Hindlimb muscle (tissue), 1 donor: Measurements from ENCODE around the gene INTS1. TPM values are rescaled to one million over a fixed set of nuclear protein-coding genes. Genes with fewer than 3 reads are reported as not detected.

ENCODE experiments used
- DNase-seq: peaks from one replicate; pipeline ENCODE4 v3.0.0-alpha.2; 2013
- polyA plus RNA-seq: library from polyadenylated mRNA; unstranded; fragments of 120-200 nt; gene quantifications from one replicate; pipeline ENCODE4 v1.2.1, GENCODE V29; 2013; ENCODE audit not compliant: insufficient read length

Gene INTS1
- polyA plus RNA-seq, 1 donor: 55.6 TPM

DNA sequence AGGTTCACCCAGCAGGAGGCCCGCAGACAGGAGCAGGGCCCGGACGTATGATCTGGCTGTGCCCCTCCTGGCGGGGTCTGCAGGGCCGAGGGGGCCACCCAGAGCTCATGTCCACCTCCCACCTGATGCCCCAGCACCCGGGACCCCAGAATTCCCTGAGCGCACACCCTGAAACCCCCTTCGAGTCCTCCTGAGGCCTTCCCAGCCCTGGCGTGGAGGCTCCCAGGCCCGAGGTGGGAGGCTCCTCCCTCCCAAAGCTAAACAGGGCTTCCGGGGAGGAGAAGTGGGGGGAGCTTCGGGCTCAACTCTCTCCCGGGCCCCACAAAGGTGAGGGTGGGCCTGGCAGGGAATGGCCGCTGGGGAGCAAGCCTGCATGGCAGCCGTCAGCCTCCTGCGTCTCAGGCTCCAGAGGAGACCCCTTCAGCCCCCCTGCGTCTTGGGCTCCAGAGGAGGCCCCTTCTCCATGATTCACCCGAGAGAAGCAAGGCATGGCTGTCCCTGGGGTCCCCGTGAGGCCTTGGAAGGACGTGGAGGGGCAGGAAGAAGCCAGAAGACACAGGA, 75.2 kb downstream of the INTS1 start:
- no peak for DNase-seq

DNA sequence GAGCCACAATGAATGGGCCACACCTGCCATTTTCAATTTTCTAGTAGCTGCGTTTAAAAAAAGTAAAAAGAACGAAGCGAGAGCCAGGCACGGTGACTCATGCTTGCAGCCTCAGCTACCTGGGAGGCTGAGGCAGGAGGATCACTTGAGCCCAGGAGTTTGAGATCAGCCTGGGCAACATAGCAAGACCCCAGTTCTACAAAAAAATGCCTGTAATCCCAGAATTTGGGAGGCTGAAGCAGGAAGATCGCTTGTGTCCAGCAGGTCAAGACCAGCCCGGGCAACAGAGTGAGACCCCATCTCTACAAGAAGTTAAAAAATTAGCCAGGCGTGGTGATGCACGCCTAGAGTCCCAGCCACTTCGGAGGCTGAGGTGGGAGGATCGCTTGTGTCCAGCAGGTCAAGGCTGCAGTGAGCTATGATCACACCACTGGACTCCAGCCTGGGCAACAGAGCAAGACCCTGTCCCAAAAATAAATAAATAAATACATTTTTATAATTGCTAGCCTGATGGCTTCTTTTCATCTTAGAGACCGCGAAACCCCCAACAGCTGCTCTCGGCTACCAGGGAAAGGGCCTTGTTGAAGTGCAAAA, 77.0 kb downstream of the INTS1 start:
- no peak for DNase-seq

DNA sequence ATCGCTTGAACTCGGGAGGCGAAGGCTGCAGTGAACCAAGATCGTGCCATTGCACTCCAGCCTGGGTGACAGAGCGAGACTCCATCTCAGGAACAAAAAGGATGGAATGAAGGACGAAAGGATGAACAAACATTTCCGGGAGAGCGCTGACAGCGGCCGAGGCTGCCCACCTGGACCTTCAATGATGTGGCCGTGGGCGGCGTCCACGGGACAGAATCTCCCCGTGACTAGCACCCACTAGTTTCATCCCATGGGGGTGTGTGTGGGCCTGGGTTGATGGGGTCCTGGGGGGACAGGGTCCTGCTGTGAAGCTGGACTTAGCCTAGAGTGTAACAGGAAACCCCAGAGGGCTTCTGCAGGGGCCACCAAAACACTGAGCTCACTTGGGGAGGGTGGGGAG, 77.7 kb downstream of the INTS1 start:
- no peak for DNase-seq

DNA sequence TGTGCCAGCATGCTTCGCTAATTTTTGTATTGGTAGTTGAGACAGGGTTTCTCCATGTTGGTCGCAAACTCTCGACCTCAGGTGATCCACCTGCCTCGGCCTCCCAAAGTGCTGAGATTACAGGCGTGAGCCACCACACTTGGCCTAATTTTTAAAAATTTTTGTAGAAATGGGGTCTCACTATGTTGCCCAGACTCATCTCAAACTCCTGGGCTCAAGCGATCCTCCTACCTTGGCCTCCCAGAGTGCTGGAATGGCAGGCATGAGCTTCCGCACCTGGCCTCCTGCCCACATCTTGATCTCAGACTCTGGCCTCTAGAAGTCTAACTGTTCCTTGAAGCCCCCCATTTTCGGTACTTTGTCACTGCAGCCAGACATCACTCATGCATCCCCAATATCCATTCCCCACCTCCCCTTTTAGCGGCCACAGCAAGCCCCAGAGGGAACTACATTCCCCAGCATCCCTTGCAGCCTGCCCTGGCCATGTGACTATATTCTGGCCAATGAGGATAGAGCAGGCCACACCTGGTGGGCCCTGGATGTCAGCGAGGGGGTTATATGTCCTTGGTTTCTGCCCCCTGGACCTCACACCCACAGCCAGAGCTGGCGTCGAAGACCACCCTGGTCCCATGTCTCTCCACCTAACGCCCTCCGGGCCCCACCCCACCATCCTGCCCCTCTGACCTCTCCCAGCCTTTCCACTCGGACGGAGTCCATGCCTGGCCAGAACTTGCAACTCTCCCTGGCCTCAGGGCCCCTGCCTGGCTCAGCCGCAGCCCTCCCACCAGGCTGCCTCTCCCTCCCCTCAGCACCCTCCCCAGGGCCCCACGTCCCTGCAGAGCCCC, 78.7 kb downstream of the INTS1 start:
- no peak for DNase-seq

DNA sequence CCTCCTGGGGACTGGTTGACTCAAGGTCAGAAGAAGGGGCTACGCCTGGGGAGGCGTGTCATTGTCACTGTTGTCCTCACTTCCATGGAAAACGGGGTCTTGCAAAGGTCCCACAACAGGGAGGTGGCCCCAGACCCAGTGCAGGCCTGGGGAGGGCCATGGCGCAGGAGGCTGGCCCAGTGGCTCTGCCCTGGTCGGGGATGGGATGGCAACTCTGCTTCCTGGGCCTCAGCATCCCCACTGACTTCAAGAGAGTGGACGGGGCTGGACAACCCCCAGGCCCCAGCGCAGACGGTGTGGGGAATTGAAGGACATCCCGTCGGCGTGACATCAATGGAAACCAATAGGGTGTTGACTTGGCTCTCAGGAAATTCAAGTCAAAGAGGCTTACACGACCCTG, 80.1 kb downstream of the INTS1 start:
- no peak for DNase-seq

DNA sequence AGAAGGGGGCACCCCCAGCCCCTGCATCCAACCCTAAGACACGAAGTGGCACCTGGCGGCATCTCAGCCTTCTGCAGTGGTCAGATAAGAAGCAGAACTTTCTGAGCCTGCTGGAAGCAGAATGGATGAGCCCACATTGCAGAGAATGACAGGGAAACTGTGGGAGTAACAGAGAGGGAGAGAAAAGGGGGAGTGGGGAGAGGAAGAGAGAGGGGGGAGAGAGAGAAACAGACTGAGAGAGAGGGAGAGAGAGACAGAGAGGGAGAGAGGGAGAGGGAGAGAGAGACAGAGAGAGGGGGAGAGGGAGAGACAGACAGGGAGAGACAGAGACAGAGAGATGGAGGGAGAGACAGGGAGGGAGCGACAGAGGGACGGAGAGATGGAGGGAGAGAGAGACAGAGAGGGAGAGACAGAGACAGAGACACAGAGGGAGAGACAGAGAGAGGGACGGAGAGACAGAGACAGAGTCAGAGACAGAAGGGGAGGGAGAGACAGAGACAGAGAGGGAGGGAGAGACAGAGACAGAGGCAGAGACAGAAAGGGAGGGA, 80.9 kb downstream of the INTS1 start:
- DNase-seq: no peak

DNA sequence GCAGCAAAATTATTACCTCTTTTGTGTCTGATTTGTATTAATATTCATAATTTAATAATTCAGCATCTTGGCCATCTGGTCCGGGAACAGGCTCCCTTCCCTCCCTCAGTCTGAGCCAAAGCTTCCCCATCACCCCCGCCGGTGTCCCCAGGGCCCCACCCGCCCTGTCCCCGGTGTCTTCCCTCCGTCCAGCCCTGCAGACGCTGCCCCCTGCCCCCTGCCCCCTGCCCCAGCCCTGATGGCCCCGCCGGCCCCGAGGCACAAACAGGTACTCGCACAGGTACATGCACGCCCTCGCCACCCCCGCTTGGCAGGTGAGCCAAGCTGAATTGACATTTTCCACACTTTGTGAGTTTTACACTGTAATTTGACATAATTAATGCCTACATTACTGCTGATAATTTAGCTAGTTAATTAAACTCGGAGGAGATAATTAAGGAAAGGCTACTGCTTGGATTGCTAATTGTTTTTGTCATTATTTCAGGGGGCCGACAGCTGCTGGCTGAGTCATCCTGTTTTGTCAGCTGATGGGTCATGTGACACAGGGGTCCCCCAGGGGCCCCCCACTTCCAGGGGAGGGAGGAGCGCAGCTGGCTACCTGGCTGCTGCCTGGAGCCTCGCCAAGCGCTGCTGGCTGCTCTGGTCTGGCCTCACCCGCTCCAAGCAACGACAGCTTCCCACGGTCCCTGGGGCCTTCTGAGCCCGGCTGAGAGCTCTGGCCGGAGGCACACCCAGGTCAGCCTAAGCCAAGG, 81.5 kb downstream of the INTS1 start:
- DNase-seq: peak; percentile 38

DNA sequence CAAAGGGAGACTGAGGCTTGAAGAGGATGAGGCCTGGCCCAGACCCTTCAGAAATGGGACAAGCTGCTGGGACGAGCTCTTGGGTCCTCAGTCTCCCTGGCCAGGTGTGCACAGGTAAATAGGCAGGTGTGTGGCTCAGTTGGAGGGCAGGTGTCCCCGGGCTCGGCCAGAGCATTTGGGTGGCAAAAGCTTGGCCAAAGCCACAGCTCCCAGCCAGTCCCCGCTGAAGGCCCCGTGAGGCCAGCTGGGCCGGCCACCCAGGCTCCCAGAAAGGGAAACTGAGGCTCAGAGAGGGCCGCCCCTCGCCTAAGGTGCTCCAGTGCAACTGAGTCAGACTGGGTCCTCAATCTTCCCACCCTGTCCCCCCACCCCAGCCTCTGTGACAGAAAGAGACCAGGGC, 82.2 kb downstream of the INTS1 start:
- no peak for DNase-seq

DNA sequence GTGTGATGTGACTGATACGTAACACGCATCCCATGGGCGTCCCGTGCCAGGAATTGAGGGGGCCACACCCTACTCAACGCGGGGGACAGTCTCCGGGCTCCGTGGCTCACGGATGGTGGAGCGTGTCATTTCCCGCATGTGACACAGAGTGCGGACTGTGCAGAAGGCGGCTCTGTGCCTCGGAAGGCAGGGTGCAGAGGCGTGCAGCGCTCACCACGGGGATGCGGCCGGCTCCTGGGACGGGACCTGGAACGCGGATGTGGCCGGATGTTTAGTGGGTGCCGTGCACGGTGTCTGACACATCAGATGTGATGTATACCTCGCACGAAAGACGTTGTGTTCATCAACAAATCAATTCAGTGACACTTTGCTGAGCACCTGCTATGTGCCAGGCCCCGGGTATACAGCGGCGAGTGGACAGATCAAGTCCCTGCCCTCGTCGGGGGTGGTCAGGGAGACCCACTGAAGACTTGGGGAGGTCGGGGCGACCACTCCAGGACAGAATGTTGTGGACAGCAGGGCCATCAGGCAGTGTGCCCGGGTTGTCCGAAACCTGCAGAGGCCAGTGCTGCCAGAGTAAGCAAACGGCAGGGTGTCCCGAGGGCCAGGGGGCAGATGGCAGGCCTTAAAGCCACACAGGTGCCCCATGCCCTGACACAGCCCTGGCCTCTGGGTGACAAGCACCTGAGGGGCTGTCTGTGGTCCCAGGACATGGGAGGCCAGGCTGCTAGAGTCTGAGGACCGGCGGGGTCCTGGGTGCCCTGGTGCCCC, 83.0 kb downstream of the INTS1 start:
- no peak for DNase-seq

Other genes starting within 250 kb of the INTS1 start
- 7.4 TPM for gene MICALL2, start 44.9 kb downstream of the INTS1 start, polyA plus RNA-seq
- gene MAFK, start 26.3 kb upstream of the INTS1 start, polyA plus RNA-seq: 13.0 TPM
- 0.92 TPM for gene TMEM184A, start 51.8 kb upstream of the INTS1 start, polyA plus RNA-seq
- gene PSMG3, start 65.6 kb upstream of the INTS1 start, polyA plus RNA-seq: 18.7 TPM
- 6.7 TPM for gene ELFN1, start 165.9 kb upstream of the INTS1 start, polyA plus RNA-seq